SU-DHL-6 (cell line): ENCODE data around the gene SMARCAL1.

Source experiments
- CTCF ChIP-seq: fragments of 200-600 bp; sonication (generic); IDR thresholded peaks from one replicate; pipeline ENCODE4 v1.5.1; 2017; ENCODE audit warnings: antibody characterized with exemption, mild to moderate bottlenecking, low read length, moderate library complexity; ENCODE audit not compliant: insufficient read depth, poor library complexity, severe bottlenecking
- EZH2phosphoT487 ChIP-seq: fragments of 200-600 bp; sonication (generic), shearing (Covaris generic); conservative IDR thresholded peaks from 2 replicates; pipeline ENCODE4 v1.6.1; 2018; ENCODE audit warnings: mild to moderate bottlenecking, antibody characterized with exemption, low read length, moderate library complexity, mixed read lengths

- TF ChIP-seq CTCF: no peak
- TF ChIP-seq EZH2phosphoT487: no peak
Observed at GRCh38 chr2:216475767-216476166, 63.5 kb downstream of the SMARCAL1 start.
